ENCODE results near the gene PLEKHA5. TPM values are rescaled to one million over a fixed set of nuclear protein-coding genes. Genes with fewer than 3 reads are reported as not detected.

Gene PLEKHA5
- polyA plus RNA-seq, 3 donors: 0.35 to 0.79 (median 0.41) TPM

GRCh38 chr12:19183121-19183838 is 53.7 kb downstream of the PLEKHA5 start:
- intact Hi-C loops (cut with micrococcal nuclease): loop anchor here in 1 of 2 donors (10.0 kb wide), 1 partner anchor 318 kb away; no protein-coding TSS in a partner anchor
- H3K36me3 ChIP-seq (replicated peaks in 1 of 2; ENCODE audit: control insufficient read depth in 1 of 2, insufficient read depth in 2 of 2, low read length in 2 of 2): no peaks in the 10 kb centered on the region
- no peak overlapping the region for H3K9ac ChIP-seq (ENCODE audit: insufficient read depth, low read length, poor library complexity, severe bottlenecking)
- TF ChIP-seq CTCF (IDR thresholded peaks at IDR 0.05): no peak
- no peak overlapping the region for H3K4me2 ChIP-seq (replicated peaks; ENCODE audit: extremely low read depth, low read length, poor library complexity, severe bottlenecking)
- H3K4me3 ChIP-seq (replicated peaks in 1 of 3; ENCODE audit: low read depth in 2 of 3, low read length in 3 of 3): no peak overlapping the region
- no peaks in the 10 kb centered on the region for H3K9me3 ChIP-seq (replicated peaks in 1 of 2; ENCODE audit: control insufficient read depth in 1 of 2, insufficient read depth in 1 of 2, low read length in 2 of 2)
- H3K36me3 Mint-ChIP-seq: no peaks in the 10 kb centered on the region
- H3K27ac ChIP-seq (ENCODE audit: low read depth in 1 of 2, low read length in 2 of 2): no peak overlapping the region
- H4K20me1 ChIP-seq (ENCODE audit: insufficient read depth, low read length): no peaks in the 10 kb centered on the region
- no peaks in the 10 kb centered on the region for H3K9me3 Mint-ChIP-seq
- no peaks in the 10 kb centered on the region for H3K79me2 ChIP-seq (ENCODE audit: insufficient read depth, low read length)
- DNase-seq: no peak
- no peak overlapping the region for H3K4me3 Mint-ChIP-seq
- peaks cover 7 to 13% of the 10 kb centered on the region in 2 donors for H3K4me1 ChIP-seq (ENCODE audit: control insufficient read depth in 1 of 2, insufficient read depth in 2 of 2, low read length in 2 of 2)
- no peaks in the 10 kb centered on the region for H3K27me3 ChIP-seq (ENCODE audit: control insufficient read depth in 2 of 2, insufficient read depth in 2 of 2, low read length in 2 of 2)
- H3K27ac Mint-ChIP-seq: no peak overlapping the region
- no peaks in the 10 kb centered on the region for H3K27me3 Mint-ChIP-seq (ENCODE audit: low read depth in 3 of 3)
- H2AFZ ChIP-seq (ENCODE audit: insufficient read depth, low read depth, low read length, poor library complexity, severe bottlenecking): no peak overlapping the region
- H3K4me1 Mint-ChIP-seq: peaks cover 10% of the 10 kb centered on the region
- WGBS (ENCODE audit: insufficient coverage): 100% methylated on average over 2 of the region's 5 CpGs

GRCh38 chr12:19185262-19185929 is 55.9 kb downstream of the PLEKHA5 start:
- Histone ChIP-seq H3K4me1 (ENCODE audit: control insufficient read depth in 1 of 2, insufficient read depth in 2 of 2, low read length in 2 of 2) (peaks cover 22 to 28% of the 10 kb centered on the region in 2 donors), H2AFZ (ENCODE audit: insufficient read depth, low read depth, low read length, poor library complexity, severe bottlenecking) (no peak overlapping the region), H3K9ac (ENCODE audit: insufficient read depth, low read length, poor library complexity, severe bottlenecking) (no peak overlapping the region), H3K27me3 (ENCODE audit: control insufficient read depth in 2 of 2, insufficient read depth in 2 of 2, low read length in 2 of 2) (no peaks in the 10 kb centered on the region), H3K79me2 (ENCODE audit: insufficient read depth, low read length) (no peaks in the 10 kb centered on the region), H3K4me3 (replicated peaks in 1 of 3; ENCODE audit: low read depth in 2 of 3, low read length in 3 of 3) (no peak overlapping the region), H3K27ac (ENCODE audit: low read depth in 1 of 2, low read length in 2 of 2) (no peak overlapping the region), H3K9me3 (replicated peaks in 1 of 2; ENCODE audit: control insufficient read depth in 1 of 2, insufficient read depth in 1 of 2, low read length in 2 of 2) (no peaks in the 10 kb centered on the region), H4K20me1 (ENCODE audit: insufficient read depth, low read length) (no peaks in the 10 kb centered on the region), H3K36me3 (replicated peaks in 1 of 2; ENCODE audit: control insufficient read depth in 1 of 2, insufficient read depth in 2 of 2, low read length in 2 of 2) (no peaks in the 10 kb centered on the region), H3K4me2 (replicated peaks; ENCODE audit: extremely low read depth, low read length, poor library complexity, severe bottlenecking) (no peak overlapping the region)
- peaks cover 24% of the 10 kb centered on the region for H3K4me1 Mint-ChIP-seq
- no peak for TF ChIP-seq CTCF (IDR thresholded peaks at IDR 0.05)
- DNase-seq: no peak
- WGBS (ENCODE audit: insufficient coverage): no CpG with 5 or more reads among the region's 3 CpGs
- H3K9me3 Mint-ChIP-seq: peaks cover 0 to 2% (median 0%) of the 10 kb centered on the region in 7 donors
- intact Hi-C loops (cut with micrococcal nuclease): loop anchor here in 1 of 2 donors (10.0 kb wide), 1 partner anchor 321 kb away; no protein-coding TSS in a partner anchor
- H3K4me3 Mint-ChIP-seq: no peak overlapping the region
- no peak overlapping the region for H3K27ac Mint-ChIP-seq
- no peaks in the 10 kb centered on the region for H3K36me3 Mint-ChIP-seq
- no peaks in the 10 kb centered on the region for H3K27me3 Mint-ChIP-seq (ENCODE audit: low read depth in 3 of 3)
